Activated CD4-positive, alpha-beta T cell treated with anti-CD3 and anti-CD28 coated beads for 36 hours (primary cell): Measurements from ENCODE around the gene EFNA1. TPM values are rescaled to one million over a fixed set of nuclear protein-coding genes. Genes with fewer than 3 reads are reported as not detected.

Source experiments
- ATAC-seq: fragments of 200-7000 bp; cut with Tn5 transposase; one replicate; pipeline ENCODE4 v1.10.0; 2021; ENCODE audit warnings: mild to moderate bottlenecking, moderate library complexity
- CTCF ChIA-PET: fragments of 350-600 bp; sonication (Branson Sonifier 250); formaldehyde crosslinking; loops from one replicate; lab custom pipeline; 2021; ENCODE audit warnings: antibody characterized with exemption; lab: Charles Lee
- POLR2A ChIA-PET: fragments of 350-600 bp; sonication (Branson Sonifier 250); formaldehyde crosslinking; loops from one replicate; lab custom pipeline; 2021; ENCODE audit warnings: antibody characterized with exemption, inconsistent platforms; lab: Charles Lee
- DNase-seq: peaks from one replicate; pipeline ENCODE4 v3.0.0-alpha.2; 2020
- H3K27ac Mint-ChIP-seq: one replicate; pipeline ENCODE4 v1.8.0; 2021; ENCODE audit warnings: mixed read lengths
- H3K27me3 Mint-ChIP-seq: one replicate; pipeline ENCODE4 v1.8.0; 2021; ENCODE audit warnings: mixed read lengths
- H3K36me3 Mint-ChIP-seq: one replicate; pipeline ENCODE4 v1.8.0; 2021; ENCODE audit warnings: low read depth, mixed read lengths
- H3K4me1 Mint-ChIP-seq: one replicate; pipeline ENCODE4 v1.8.0; 2021; ENCODE audit warnings: mixed read lengths
- H3K4me3 Mint-ChIP-seq: one replicate; pipeline ENCODE4 v1.8.0; 2021; ENCODE audit warnings: mild to moderate bottlenecking, moderate library complexity, mixed read lengths
- H3K9me3 Mint-ChIP-seq: one replicate; pipeline ENCODE4 v1.8.0; 2021; ENCODE audit warnings: low read depth, mixed read lengths
- intact Hi-C, 2 experiments: fragments of 100-400 bp; cut with DNase I in 1 of 2; cut with micrococcal nuclease in 1 of 2; formaldehyde crosslinking; loops; one replicate each; pipeline versions ENCODE4 v1.14.2 to v1.15.1; 2022 to 2024; cut with DNase I, micrococcal nuclease
- total RNA-seq, 2 experiments: library from RNA; stranded (reverse); gene quantifications; one replicate each; pipeline ENCODE4 v1.2.3, GENCODE V29; 2021

The EFNA1 gene, protein sequence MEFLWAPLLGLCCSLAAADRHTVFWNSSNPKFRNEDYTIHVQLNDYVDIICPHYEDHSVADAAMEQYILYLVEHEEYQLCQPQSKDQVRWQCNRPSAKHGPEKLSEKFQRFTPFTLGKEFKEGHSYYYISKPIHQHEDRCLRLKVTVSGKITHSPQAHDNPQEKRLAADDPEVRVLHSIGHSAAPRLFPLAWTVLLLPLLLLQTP
- total RNA-seq, result 1 to 10 TPM in 1 of 2 experiments, under 1 TPM in 1; 0.82 to 1.1 TPM

DNA sequence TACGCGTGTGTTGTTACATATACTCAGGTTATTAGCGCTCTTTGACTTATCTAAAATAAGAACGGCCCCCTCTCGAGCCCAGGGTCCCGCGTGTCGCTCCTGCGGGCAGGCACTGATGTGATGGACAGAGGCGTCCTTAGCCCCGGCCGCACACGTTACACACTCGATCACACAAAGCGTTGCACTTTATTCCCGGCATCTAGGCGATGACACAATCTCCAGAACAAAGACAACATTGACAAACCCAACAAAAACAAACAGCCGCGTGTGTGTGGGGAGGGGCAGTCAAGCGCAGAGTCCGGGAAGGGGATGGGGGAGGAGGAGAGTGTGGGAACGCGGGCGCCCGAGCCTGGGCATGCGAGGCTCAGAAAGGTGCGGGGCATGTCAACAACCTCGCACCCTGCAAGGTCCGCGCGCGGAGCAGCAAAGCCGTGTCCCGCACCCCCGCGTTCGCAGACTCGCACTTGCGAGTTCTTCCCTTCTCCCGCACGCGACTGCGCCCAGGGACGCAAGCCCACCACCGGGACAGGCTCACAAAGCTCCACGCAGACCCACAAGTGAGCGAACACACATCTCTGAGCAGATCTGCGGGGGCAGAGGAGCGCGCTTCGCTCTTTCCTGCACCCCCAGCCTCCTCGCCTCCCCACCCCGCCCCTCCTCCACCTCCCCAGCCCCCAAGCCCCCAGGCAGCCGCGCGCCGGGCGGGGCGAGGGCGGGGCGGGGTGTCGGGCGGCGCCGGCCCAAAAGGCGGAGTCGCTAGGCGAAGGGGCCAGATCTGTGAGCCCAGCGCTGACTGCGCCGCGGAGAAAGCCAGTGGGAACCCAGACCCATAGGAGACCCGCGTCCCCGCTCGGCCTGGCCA, at the start of gene EFNA1:
EFNA1 (plus strand) TSS at position 772 of the 862 bp plus-strand sequence. CDS start 102 bp downstream, outside the sequence.
- no peaks in the 10 kb centered on the region for H3K36me3 Mint-ChIP-seq
- peaks cover 20% of the 10 kb centered on the region for H3K27me3 Mint-ChIP-seq
- DNase-seq (peak; percentile 55), ATAC-seq (peak; percentile 48)
- peak within 1 kb of the TSS; percentile 55 for H3K27ac Mint-ChIP-seq
- POLR2A ChIA-PET, result no interaction called here
- peaks cover 32% of the 10 kb centered on the region for H3K4me1 Mint-ChIP-seq
- peak within 1 kb of the TSS; percentile 66 for H3K4me3 Mint-ChIP-seq
- CTCF ChIA-PET, result interaction anchor here (1.2 to 2.0 kb wide), 2 partner anchors 36 to 45 kb away, joined by 5 to 9 read pairs (median 6); partner anchors contain the start of gene KRTCAP2
- intact Hi-C loops, result loop anchor here in 1 of 2 experiments (5.0 kb wide), 1 partner anchor 35 kb away; no protein-coding TSS in a partner anchor
- no peaks in the 10 kb centered on the region for H3K9me3 Mint-ChIP-seq

GRCh38 chr1:155078469-155079209, 49.0 kb upstream of the EFNA1 start, which contains the start of gene EFNA3:
EFNA3 (plus strand) TSS chr1:155078837; CDS start chr1:155078942, 105 bp downstream.
- POLR2A ChIA-PET, result interaction anchor here (0.5 kb wide), 1 partner anchor 66 kb away, joined by 3 read pairs; no protein-coding TSS in a partner anchor
- H3K27me3 Mint-ChIP-seq, result peaks cover 31% of the 10 kb centered on the region
- ATAC-seq (peak; percentile 34), DNase-seq (peak; percentile 83)
- no peaks in the 10 kb centered on the region for H3K9me3 Mint-ChIP-seq
- intact Hi-C loops, result loop anchor here in 1 of 2 experiments (1.0 kb wide), 1 partner anchor 14 kb away; no protein-coding TSS in a partner anchor
- peak within 1 kb of the TSS; percentile 61 for H3K4me3 Mint-ChIP-seq
- CTCF ChIA-PET, result interaction anchor here (0.7 to 2.9 kb wide), 7 partner anchors 8 to 96 kb away, joined by 3 to 20 read pairs (median 5); partner anchors contain the start of genes ADAM15, EFNA4 and TRIM46
- peaks cover 1% of the 10 kb centered on the region for H3K36me3 Mint-ChIP-seq
- H3K27ac Mint-ChIP-seq, result peak within 1 kb of the TSS; percentile 15
- H3K4me1 Mint-ChIP-seq, result peaks cover 46% of the 10 kb centered on the region

GRCh38 chr1:155079210-155079486, 48.5 kb upstream of the EFNA1 start:
- H3K27ac Mint-ChIP-seq, result peak overlapping the region; percentile 15

GRCh38 chr1:155079487-155080311, 48.0 kb upstream of the EFNA1 start:
- Mint-ChIP-seq H3K36me3 (peaks cover 1% of the 10 kb centered on the region), H3K4me3 (peak overlapping the region; percentile 61), H3K9me3 (no peaks in the 10 kb centered on the region), H3K4me1 (peaks cover 48% of the 10 kb centered on the region), H3K27me3 (peaks cover 35% of the 10 kb centered on the region), H3K27ac (peak overlapping the region; percentile 15)
- intact Hi-C loops, result no loop called here
- ChIA-PET CTCF (interaction anchor here (1.6 to 2.9 kb wide), 4 partner anchors 9 to 93 kb away, joined by 3 to 20 read pairs (median 10); partner anchors contain the start of genes EFNA4 and KRTCAP2), POLR2A (interaction anchor here (1.1 kb wide), 1 partner anchor 97 kb away, joined by 5 read pairs; the partner anchor contains the start of gene FLAD1)
- peak; percentile 45 for DNase-seq
- ATAC-seq, result no peak

More at GRCh38 chr1:155079210-155079486, 48.5 kb upstream of the EFNA1 start:
- peaks cover 35% of the 10 kb centered on the region for H3K27me3 Mint-ChIP-seq
- intact Hi-C loops, result no loop called here
- peaks cover 1% of the 10 kb centered on the region for H3K36me3 Mint-ChIP-seq
- CTCF ChIA-PET, result interaction anchor here (2.0 to 2.9 kb wide), 3 partner anchors 9 to 14 kb away, joined by 5 to 20 read pairs (median 15); partner anchors contain the start of gene EFNA4
- peaks cover 45% of the 10 kb centered on the region for H3K4me1 Mint-ChIP-seq
- H3K9me3 Mint-ChIP-seq, result no peaks in the 10 kb centered on the region
- DNase-seq, result no peak
- no peak for ATAC-seq
- POLR2A ChIA-PET, result no interaction called here
- peak overlapping the region; percentile 61 for H3K4me3 Mint-ChIP-seq

GRCh38 chr1:155080312-155081228, 47.1 kb upstream of the EFNA1 start:
- DNase-seq, result peak; percentile 65
- no peaks in the 10 kb centered on the region for H3K9me3 Mint-ChIP-seq
- peaks cover 1% of the 10 kb centered on the region for H3K36me3 Mint-ChIP-seq
- peaks cover 35% of the 10 kb centered on the region for H3K27me3 Mint-ChIP-seq
- CTCF ChIA-PET, result interaction anchor here (1.0 to 2.0 kb wide), 6 partner anchors 10 to 92 kb away, joined by 3 to 5 read pairs (median 4); partner anchors contain the start of genes ADAM15 and KRTCAP2
- ATAC-seq, result no peak
- H3K27ac Mint-ChIP-seq, result no peak overlapping the region
- H3K4me1 Mint-ChIP-seq, result peaks cover 51% of the 10 kb centered on the region
- H3K4me3 Mint-ChIP-seq, result peak overlapping the region; percentile 42
- intact Hi-C loops, result no loop called here
- POLR2A ChIA-PET, result interaction anchor here (0.7 to 1.1 kb wide), 2 partner anchors 98 to 114 kb away, joined by 5 to 7 read pairs; partner anchors contain the start of gene FLAD1

- peak; percentile 64 for DNase-seq
- H3K9me3 Mint-ChIP-seq, result no peaks in the 10 kb centered on the region
- ChIA-PET CTCF (interaction anchor here (1.0 to 4.8 kb wide), 7 partner anchors 9 to 91 kb away, joined by 3 to 81 read pairs (median 4); partner anchors contain the start of genes ADAM15, EFNA4 and KRTCAP2), POLR2A (no interaction called here)
- intact Hi-C loops, result no loop called here
- H3K27me3 Mint-ChIP-seq, result peaks cover 35% of the 10 kb centered on the region
- H3K27ac Mint-ChIP-seq, result peak overlapping the region; percentile 2
- ATAC-seq, result no peak
- peaks cover 54% of the 10 kb centered on the region for H3K4me1 Mint-ChIP-seq
- H3K4me3 Mint-ChIP-seq, result peak overlapping the region; percentile 42
- peaks cover 1% of the 10 kb centered on the region for H3K36me3 Mint-ChIP-seq
Measured at GRCh38 chr1:155081472-155082300, 46.0 kb upstream of the EFNA1 start.

- no peak for ATAC-seq
- ChIA-PET CTCF (interaction anchor here (1.2 to 4.8 kb wide), 2 partner anchors 9 to 16 kb away, joined by 3 to 81 read pairs; partner anchors contain the start of gene EFNA4), POLR2A (no interaction called here)
- Mint-ChIP-seq H3K4me3 (peak overlapping the region; percentile 28), H3K27ac (no peak overlapping the region), H3K4me1 (peaks cover 54% of the 10 kb centered on the region), H3K36me3 (peaks cover 1% of the 10 kb centered on the region), H3K9me3 (no peaks in the 10 kb centered on the region), H3K27me3 (peaks cover 35% of the 10 kb centered on the region)
- intact Hi-C loops, result no loop called here
- DNase-seq, result peak; percentile 64
Measured at GRCh38 chr1:155082301-155083051, 45.2 kb upstream of the EFNA1 start.

DNA sequence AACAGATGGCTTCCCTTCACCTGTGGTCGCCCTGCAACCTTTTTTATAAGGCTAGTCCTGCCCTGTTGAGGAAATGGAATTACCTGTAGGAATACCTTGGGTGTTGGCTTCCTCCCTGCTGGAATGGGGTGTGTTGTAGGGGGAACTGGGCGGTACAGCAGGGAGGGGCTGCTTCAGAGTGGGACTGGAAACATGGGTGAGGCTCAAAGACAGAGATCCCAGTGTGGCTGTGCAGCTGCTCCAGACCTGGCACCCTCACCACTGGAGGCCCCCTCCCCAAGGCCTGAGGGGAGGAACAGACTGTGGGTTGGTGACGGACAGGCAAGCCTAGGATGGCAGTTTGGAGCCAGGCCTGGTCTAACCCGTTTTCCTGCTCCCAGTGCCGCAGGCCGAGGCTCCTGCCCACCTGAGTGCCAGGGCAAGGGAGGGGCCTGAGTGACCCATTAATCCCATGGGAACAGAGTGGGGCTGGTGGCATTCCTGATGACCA, 44.6 kb upstream of the EFNA1 start:
- ChIA-PET POLR2A (no interaction called here), CTCF (interaction anchor here (0.5 to 4.8 kb wide), 5 partner anchors 8 to 324 kb away, joined by 3 to 81 read pairs (median 15); partner anchors contain the start of genes EFNA4 and KRTCAP2)
- intact Hi-C loops, result no loop called here
- ATAC-seq (no peak), DNase-seq (no peak)
- H3K27me3 Mint-ChIP-seq, result peaks cover 35% of the 10 kb centered on the region
- H3K9me3 Mint-ChIP-seq, result no peaks in the 10 kb centered on the region
- no peak overlapping the region for H3K27ac Mint-ChIP-seq
- H3K36me3 Mint-ChIP-seq, result peaks cover 1% of the 10 kb centered on the region
- no peak overlapping the region for H3K4me3 Mint-ChIP-seq
- peaks cover 48% of the 10 kb centered on the region for H3K4me1 Mint-ChIP-seq
